Duodenal mucosa (tissue), 2 donors: ENCODE measurements around the gene TUBA1C.
"Not testable (repeated sequence)": the region's sequence is repeated elsewhere in the genome, so short reads cannot be mapped to it uniquely, and the experiment has no call there.

ENCODE experiments used
- H3K27ac ChIP-seq: one replicate; pipeline ENCODE4 v1.7.0; 2013; ENCODE audit warnings: low read depth, low read length
- H3K27me3 ChIP-seq, 2 donors: one replicate each; pipeline ENCODE4 v1.7.0; 2013; ENCODE audit warnings: low read length in 2 of 2, control low read depth in 1 of 2; ENCODE audit not compliant: insufficient read depth in 2 of 2, control insufficient read depth in 1 of 2
- H3K36me3 ChIP-seq, 2 donors: one replicate each; pipeline ENCODE4 v1.7.0; 2013; ENCODE audit warnings: low read length in 2 of 2, control low read depth in 1 of 2; ENCODE audit not compliant: insufficient read depth in 2 of 2, control insufficient read depth in 1 of 2
- H3K4me1 ChIP-seq, 2 donors: one replicate each; pipeline ENCODE4 v1.7.0; 2013; ENCODE audit warnings: low read length in 2 of 2, control low read depth in 1 of 2; ENCODE audit not compliant: insufficient read depth in 2 of 2, control insufficient read depth in 1 of 2
- H3K4me3 ChIP-seq, 2 donors: one replicate each; pipeline ENCODE4 v1.7.0; 2013; ENCODE audit warnings: low read length in 2 of 2, low read depth in 1 of 2
- H3K9ac ChIP-seq, 2 donors: one replicate each; pipeline ENCODE4 v1.7.0; 2013; ENCODE audit warnings: low read length in 2 of 2, low read depth in 1 of 2
- H3K9me3 ChIP-seq, 2 donors: one replicate each; pipeline ENCODE4 v1.7.0; 2013; ENCODE audit warnings: low read length in 2 of 2, control low read depth in 1 of 2; ENCODE audit not compliant: control insufficient read depth in 1 of 2

Gene TUBA1C

GRCh38 chr12:49272790-49273725, 8.2 kb downstream of the TUBA1C start:
- H3K9ac ChIP-seq, result no peak overlapping the region
- H3K36me3 ChIP-seq, result peaks cover 26 to 45% of the 10 kb centered on the region in 2 donors
- H3K27me3 ChIP-seq, result no peaks in the 10 kb centered on the region
- no peaks in the 10 kb centered on the region for H3K9me3 ChIP-seq
- H3K27ac ChIP-seq, result no peak overlapping the region
- peaks cover 6 to 8% of the 10 kb centered on the region in 2 donors for H3K4me1 ChIP-seq
- H3K4me3 ChIP-seq, result no peak overlapping the region

- Histone ChIP-seq H3K36me3 (peaks cover 26 to 45% of the 10 kb centered on the region in 2 donors), H3K4me1 (peaks cover under 1 to 2% of the 10 kb centered on the region in 2 donors), H3K4me3 (no peak overlapping the region), H3K27ac (no peak overlapping the region), H3K9me3 (no peaks in the 10 kb centered on the region), H3K9ac (no peak overlapping the region), H3K27me3 (no peaks in the 10 kb centered on the region)
Observed at GRCh38 chr12:49273726-49274395, 9.0 kb downstream of the TUBA1C start.

GRCh38 chr12:49274396-49275069, 9.7 kb downstream of the TUBA1C start:
- H3K4me3 ChIP-seq, result no peak overlapping the region
- H3K9me3 ChIP-seq, result no peaks in the 10 kb centered on the region
- H3K27ac ChIP-seq, result no peak overlapping the region
- no peaks in the 10 kb centered on the region for H3K4me1 ChIP-seq
- no peak overlapping the region for H3K9ac ChIP-seq
- H3K36me3 ChIP-seq, result peaks cover 26 to 41% of the 10 kb centered on the region in 2 donors
- H3K27me3 ChIP-seq, result no peaks in the 10 kb centered on the region

- H3K9me3 ChIP-seq, result no peaks in the 10 kb centered on the region
- H3K9ac ChIP-seq, result no peak overlapping the region
- no peaks in the 10 kb centered on the region for H3K4me1 ChIP-seq
- H3K4me3 ChIP-seq, result no peak overlapping the region
- no peak overlapping the region for H3K27ac ChIP-seq
- H3K27me3 ChIP-seq, result no peaks in the 10 kb centered on the region
- H3K36me3 ChIP-seq, result peaks cover 11 to 20% of the 10 kb centered on the region in 2 donors
Observed at GRCh38 chr12:49276304-49277290, 11.7 kb downstream of the TUBA1C start.

- Histone ChIP-seq H3K27ac (no peak overlapping the region), H3K36me3 (peaks cover 6 to 16% of the 10 kb centered on the region in 2 donors), H3K9ac (no peak overlapping the region), H3K4me3 (no peak overlapping the region), H3K4me1 (no peaks in the 10 kb centered on the region), H3K27me3 (no peaks in the 10 kb centered on the region), H3K9me3 (no peaks in the 10 kb centered on the region)
Observed at GRCh38 chr12:49277466-49277865, 12.6 kb downstream of the TUBA1C start.

- Histone ChIP-seq H3K9ac (no peak overlapping the region), H3K4me1 (no peaks in the 10 kb centered on the region), H3K36me3 (no peaks in the 10 kb centered on the region), H3K27me3 (no peaks in the 10 kb centered on the region), H3K27ac (no peak overlapping the region), H3K9me3 (no peaks in the 10 kb centered on the region), H3K4me3 (no peak overlapping the region)
Observed at GRCh38 chr12:49279706-49280159, 14.9 kb downstream of the TUBA1C start.

- H3K4me1 ChIP-seq, H3K36me3 ChIP-seq, H3K4me3 ChIP-seq, H3K27me3 ChIP-seq, H3K9ac ChIP-seq, H3K9me3 ChIP-seq, H3K27ac ChIP-seq: not testable (repeated sequence)
Observed at GRCh38 chr12:49280545-49280944, 15.7 kb downstream of the TUBA1C start.

GRCh38 chr12:49282302-49282701, 17.4 kb downstream of the TUBA1C start:
- H3K9ac ChIP-seq, result no peak overlapping the region
- H3K9me3 ChIP-seq, result no peaks in the 10 kb centered on the region
- no peaks in the 10 kb centered on the region for H3K4me1 ChIP-seq
- peaks cover 0 to 2% of the 10 kb centered on the region in 2 donors for H3K27me3 ChIP-seq
- no peak overlapping the region for H3K27ac ChIP-seq
- no peak overlapping the region for H3K4me3 ChIP-seq
- H3K36me3 ChIP-seq, result no peaks in the 10 kb centered on the region

GRCh38 chr12:49282740-49283375, 18.0 kb downstream of the TUBA1C start:
- H3K4me1 ChIP-seq, H3K4me3 ChIP-seq: not testable (repeated sequence)

More at GRCh38 chr12:49282740-49283375, 18.0 kb downstream of the TUBA1C start:
- not testable (repeated sequence) for H3K9ac ChIP-seq, H3K27me3 ChIP-seq, H3K27ac ChIP-seq, H3K9me3 ChIP-seq, H3K36me3 ChIP-seq
